HEK293 (cell line): Measurements from ENCODE around the gene TMEM37.

Experiments used
- CTCF ChIA-PET: fragments of 350-600 bp; formaldehyde crosslinking; extraction: SDS; loops from one replicate; lab custom pipeline; 2021; ENCODE audit warnings: antibody characterized with exemption; lab: Yijun Ruan, JAX
- POLR2A ChIA-PET: fragments of 300-600 bp; formaldehyde crosslinking; extraction: SDS; loops from one replicate; lab custom pipeline; 2020; ENCODE audit warnings: antibody characterized with exemption, inconsistent platforms; lab: Yijun Ruan, JAX
- H3K27ac ChIP-seq: fragments of 200-500 bp; sonication (Bioruptor generic); 2 replicates; pipeline ENCODE4 v1.5.1; 2014; ENCODE audit warnings: low read depth, low read length, control low read depth, inconsistent platforms; ENCODE audit errors: extremely low read depth
- H3K36me3 ChIP-seq, 2 experiments: fragments of 200-500 bp in 1 of 2; sonication (Bioruptor generic) in 1 of 2; 1 replicate in 1 of 2; 2 replicates in 1 of 2; pipeline ENCODE4 v1.5.1; 2014 to 2017; ENCODE audit warnings: inconsistent platforms in 2 of 2, low read length in 2 of 2; ENCODE audit not compliant: control insufficient read depth in 2 of 2, insufficient read depth in 1 of 2
- H3K4me1 ChIP-seq: fragments of 200-500 bp; sonication (Bioruptor generic); 2 replicates; pipeline ENCODE4 v1.5.1; 2014; ENCODE audit warnings: mild to moderate bottlenecking, low read length, inconsistent platforms; ENCODE audit not compliant: control insufficient read depth, insufficient read depth
- H3K4me3 ChIP-seq: 2 replicates; pipeline ENCODE4 v1.5.1; 2011; ENCODE audit warnings: low read depth, mild to moderate bottlenecking, control low read depth, low read length, moderate library complexity
- H3K9me3 ChIP-seq: fragments of 200-500 bp; sonication (Bioruptor generic); 2 replicates; pipeline ENCODE4 v1.5.1; 2014; ENCODE audit warnings: low read depth, low read length, inconsistent platforms; ENCODE audit not compliant: control insufficient read depth, insufficient read depth
- GLI4 ChIP-seq: fragments of 450-650 bp; formaldehyde crosslinking; IDR thresholded peaks from 2 replicates; pipeline ENCODE4 v1.5.1; 2016; ENCODE audit warnings: missing biosample characterization, missing genetic modification characterization
- KLF1 ChIP-seq: fragments of 450-650 bp; formaldehyde crosslinking; IDR thresholded peaks from 2 replicates; pipeline ENCODE4 v1.5.1; 2016; ENCODE audit warnings: missing biosample characterization, missing genetic modification characterization
- SP2 ChIP-seq: fragments of 450-650 bp; formaldehyde crosslinking; IDR thresholded peaks from 2 replicates; pipeline ENCODE4 v1.5.1; 2016; ENCODE audit warnings: missing biosample characterization, missing genetic modification characterization
- YY2 ChIP-seq: fragments of 450-650 bp; formaldehyde crosslinking; IDR thresholded peaks from 2 replicates; pipeline ENCODE4 v1.5.1; 2016; ENCODE audit warnings: missing biosample characterization, missing genetic modification characterization
- ZBTB20 ChIP-seq: fragments of 450-650 bp; formaldehyde crosslinking; IDR thresholded peaks from 2 replicates; pipeline ENCODE4 v1.5.1; 2016; ENCODE audit warnings: missing biosample characterization, missing genetic modification characterization
- ZBTB8A ChIP-seq: fragments of 450-650 bp; formaldehyde crosslinking; IDR thresholded peaks from 2 replicates; pipeline ENCODE4 v1.5.1; 2016; ENCODE audit warnings: missing biosample characterization, missing genetic modification characterization
- ZNF138 ChIP-seq: fragments of 450-650 bp; formaldehyde crosslinking; IDR thresholded peaks from 2 replicates; pipeline ENCODE4 v1.5.1; 2016; ENCODE audit warnings: missing biosample characterization, missing genetic modification characterization, borderline replicate concordance
- ZNF140 ChIP-seq: fragments of 450-650 bp; formaldehyde crosslinking; IDR thresholded peaks from 2 replicates; pipeline ENCODE4 v1.5.1; 2016; ENCODE audit warnings: missing biosample characterization, missing genetic modification characterization
- ZNF214 ChIP-seq: fragments of 450-650 bp; formaldehyde crosslinking; IDR thresholded peaks from 2 replicates; pipeline ENCODE4 v1.5.1; 2017; ENCODE audit warnings: missing biosample characterization, mild to moderate bottlenecking, missing genetic modification characterization, borderline replicate concordance
- ZNF274 ChIP-seq, 2 experiments: fragments of 200-500 bp in 1 of 2; fragments of 450-650 bp in 1 of 2; sonication (Bioruptor generic) in 1 of 2; formaldehyde crosslinking in 1 of 2; IDR thresholded peaks; 2 replicates each; pipeline versions ENCODE4 v1.5.1 to v1.6.1; 2014 to 2016; ENCODE audit warnings: borderline replicate concordance in 1 of 2, inconsistent platforms in 1 of 2, low read length in 1 of 2, missing biosample characterization in 1 of 2, missing genetic modification characterization in 1 of 2
- ZNF416 ChIP-seq: fragments of 450-650 bp; formaldehyde crosslinking; IDR thresholded peaks from 2 replicates; pipeline ENCODE4 v1.5.1; 2016; ENCODE audit warnings: missing biosample characterization, missing genetic modification characterization
- ZNF473 ChIP-seq: fragments of 450-650 bp; formaldehyde crosslinking; IDR thresholded peaks from 2 replicates; pipeline ENCODE4 v1.5.1; 2017; ENCODE audit warnings: missing biosample characterization, missing genetic modification characterization
- ZNF501 ChIP-seq: fragments of 450-650 bp; formaldehyde crosslinking; IDR thresholded peaks from 2 replicates; pipeline ENCODE4 v1.5.1; 2016; ENCODE audit warnings: missing biosample characterization, missing genetic modification characterization
- ZNF558 ChIP-seq: fragments of 450-650 bp; formaldehyde crosslinking; IDR thresholded peaks from 2 replicates; pipeline ENCODE4 v1.5.1; 2016; ENCODE audit warnings: missing biosample characterization, missing genetic modification characterization
- ZNF701 ChIP-seq: fragments of 450-650 bp; formaldehyde crosslinking; IDR thresholded peaks from 2 replicates; pipeline ENCODE4 v1.5.1; 2016; ENCODE audit warnings: missing biosample characterization, missing genetic modification characterization
- ZNF704 ChIP-seq: fragments of 450-650 bp; formaldehyde crosslinking; IDR thresholded peaks from 2 replicates; pipeline ENCODE4 v1.5.1; 2016; ENCODE audit warnings: missing biosample characterization, missing genetic modification characterization
- ZNF707 ChIP-seq: fragments of 450-650 bp; formaldehyde crosslinking; IDR thresholded peaks from 2 replicates; pipeline ENCODE4 v1.5.1; 2016; ENCODE audit warnings: missing biosample characterization, missing genetic modification characterization
- ZSCAN5A ChIP-seq: fragments of 450-650 bp; formaldehyde crosslinking; IDR thresholded peaks from 2 replicates; pipeline ENCODE4 v1.5.1; 2016; ENCODE audit warnings: missing biosample characterization, missing genetic modification characterization
- TF ChIP-seq, protein P1 (sequence below): fragments of 450-650 bp; formaldehyde crosslinking; IDR thresholded peaks from 2 replicates; pipeline ENCODE4 v1.5.1; 2016; ENCODE audit warnings: missing biosample characterization, missing genetic modification characterization, borderline replicate concordance

The TMEM37 gene

GRCh38 chr2:119460076-119460475, 28.4 kb downstream of the TMEM37 start:
- Histone ChIP-seq H3K27ac (no peak overlapping the region), H3K9me3 (no peaks in the 10 kb centered on the region), H3K4me3 (no peak overlapping the region), H3K4me1 (no peaks in the 10 kb centered on the region)
- POLR2A ChIA-PET, result no interaction called here
- TF ChIP-seq ZNF707 (tag by site-specific recombination), result no peak
- TF ChIP-seq ZNF416 (tag by site-specific recombination), result no peak
- TF ChIP-seq ZSCAN5A (tag by site-specific recombination), result no peak
- TF ChIP-seq ZNF558 (tag by site-specific recombination), result no peak
- no peak for TF ChIP-seq ZNF701 (tag by site-specific recombination)
- no peak for TF ChIP-seq KLF1 (tag by site-specific recombination)
- TF ChIP-seq ZNF704 (tag by site-specific recombination), result no peak
- TF ChIP-seq, all 188 proteins: peak for 0
- CTCF ChIA-PET, result interaction anchor here (3.7 kb wide), 1 partner anchor 16 kb away, joined by 20 read pairs; no protein-coding TSS in a partner anchor
- no peaks in the 10 kb centered on the region for H3K36me3 ChIP-seq

DNA sequence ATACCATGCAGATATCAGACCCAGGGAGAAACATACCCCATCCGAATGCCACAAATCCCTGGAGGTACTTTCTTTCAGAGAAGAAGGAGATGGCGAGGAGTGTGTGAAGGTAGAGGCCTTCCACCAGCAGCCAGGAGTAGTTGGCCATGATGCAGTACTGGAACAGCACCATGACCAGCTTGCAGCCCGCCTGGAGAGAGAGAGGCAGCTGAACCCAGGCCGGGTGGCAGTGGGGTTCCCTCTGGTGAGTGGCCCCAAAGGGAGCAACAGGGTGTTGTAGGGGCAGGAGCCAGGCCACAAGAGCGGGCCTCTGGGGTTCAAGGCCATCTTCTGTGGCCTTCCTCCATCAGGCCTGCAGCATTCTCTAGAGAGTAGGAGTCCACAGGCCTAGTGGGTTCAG, 30.2 kb downstream of the TMEM37 start:
- no peak for TF ChIP-seq ZNF501
- no peak for TF ChIP-seq YY2 (tag by site-specific recombination)
- TF ChIP-seq ZNF473 (tag by site-specific recombination), result no peak
- TF ChIP-seq, all 188 proteins: peak for 0
- H3K4me1 ChIP-seq, result no peaks in the 10 kb centered on the region
- POLR2A ChIA-PET, result interaction anchor here (0.6 kb wide), 2 partner anchors 75 to 203 kb away, joined by 3 to 4 read pairs; no protein-coding TSS in a partner anchor
- H3K4me3 ChIP-seq, result no peak overlapping the region
- CTCF ChIA-PET, result interaction anchor here (1.0 to 3.7 kb wide), 3 partner anchors 14 to 46 kb away, joined by 3 to 20 read pairs (median 5); no protein-coding TSS in a partner anchor
- H3K27ac ChIP-seq, result no peak overlapping the region
- no peaks in the 10 kb centered on the region for H3K36me3 ChIP-seq
- no peaks in the 10 kb centered on the region for H3K9me3 ChIP-seq

DNA sequence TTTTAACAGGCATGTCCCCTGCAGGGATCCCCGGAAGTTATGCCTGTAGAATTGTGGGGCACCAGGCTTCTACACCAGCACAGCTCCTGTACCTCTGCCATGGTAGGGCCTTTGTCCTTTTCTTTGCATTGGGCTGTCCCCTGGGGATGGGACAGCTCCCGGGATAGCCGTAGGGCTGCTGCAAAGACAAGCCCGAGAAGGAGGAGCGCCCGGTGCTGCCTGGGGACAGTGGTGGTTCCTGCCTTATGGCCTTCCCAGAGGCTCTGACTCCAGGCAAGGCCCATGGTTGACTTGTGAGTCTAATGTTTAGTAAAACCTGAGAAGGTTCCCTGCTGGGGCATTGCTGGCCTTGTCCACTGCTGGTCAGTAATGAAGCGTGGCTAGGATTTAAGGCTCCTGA, 30.9 kb downstream of the TMEM37 start:
- Histone ChIP-seq H3K27ac (no peak overlapping the region), H3K4me1 (no peaks in the 10 kb centered on the region), H3K4me3 (no peak overlapping the region), H3K36me3 (no peaks in the 10 kb centered on the region), H3K9me3 (no peaks in the 10 kb centered on the region)
- POLR2A ChIA-PET, result no interaction called here
- CTCF ChIA-PET, result interaction anchor here (3.7 kb wide), 1 partner anchor 13 kb away, joined by 20 read pairs; no protein-coding TSS in a partner anchor
- TF ChIP-seq SP2 (tag by site-specific recombination) (no peak), ZNF140 (tag by site-specific recombination) (no peak), ZBTB8A (tag by site-specific recombination) (no peak), ZNF214 (tag by site-specific recombination) (no peak), ZBTB20 (tag by site-specific recombination) (no peak), GLI4 (no peak), ZNF274 (IDR thresholded peaks at IDR 0.05; ENCODE audit: low read length) (no peak), ZNF274 (tag by site-specific recombination; IDR thresholded peaks at IDR 0.05; ENCODE audit: borderline replicate concordance) (no peak), ZNF138 (tag by site-specific recombination) (no peak)
- TF ChIP-seq, protein P1, sequence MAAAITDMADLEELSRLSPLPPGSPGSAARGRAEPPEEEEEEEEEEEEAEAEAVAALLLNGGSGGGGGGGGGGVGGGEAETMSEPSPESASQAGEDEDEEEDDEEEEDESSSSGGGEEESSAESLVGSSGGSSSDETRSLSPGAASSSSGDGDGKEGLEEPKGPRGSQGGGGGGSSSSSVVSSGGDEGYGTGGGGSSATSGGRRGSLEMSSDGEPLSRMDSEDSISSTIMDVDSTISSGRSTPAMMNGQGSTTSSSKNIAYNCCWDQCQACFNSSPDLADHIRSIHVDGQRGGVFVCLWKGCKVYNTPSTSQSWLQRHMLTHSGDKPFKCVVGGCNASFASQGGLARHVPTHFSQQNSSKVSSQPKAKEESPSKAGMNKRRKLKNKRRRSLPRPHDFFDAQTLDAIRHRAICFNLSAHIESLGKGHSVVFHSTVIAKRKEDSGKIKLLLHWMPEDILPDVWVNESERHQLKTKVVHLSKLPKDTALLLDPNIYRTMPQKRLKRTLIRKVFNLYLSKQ, result no peak
